ENCODE results near the gene CAPS.

The CAPS gene

DNA sequence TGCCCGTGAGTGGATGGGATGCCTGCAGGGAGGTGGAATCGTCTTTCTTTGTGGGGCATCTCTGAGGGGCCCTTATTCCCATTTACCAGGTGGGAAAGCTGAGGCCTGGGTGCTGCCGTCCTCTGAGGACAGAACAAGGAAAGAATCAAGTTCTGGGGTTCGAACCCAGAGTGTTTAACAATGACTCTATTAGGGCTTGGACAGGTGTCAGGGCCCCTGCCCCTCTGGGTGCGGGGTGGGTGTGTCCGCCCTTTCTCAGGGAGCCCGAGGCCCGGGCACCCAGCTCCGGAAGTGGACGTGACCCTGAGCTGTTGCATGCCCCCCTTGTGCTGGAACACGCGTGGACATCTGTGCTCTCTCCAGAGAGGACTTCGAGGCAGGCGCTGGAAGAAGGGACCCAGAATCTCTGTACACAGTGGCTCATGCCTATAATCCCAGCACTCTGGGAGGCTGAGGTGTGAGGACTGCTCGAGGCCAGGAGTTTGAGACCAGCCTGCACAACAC is 21.2 kb upstream of the CAPS start:
- DNase-seq = no peak

DNA sequence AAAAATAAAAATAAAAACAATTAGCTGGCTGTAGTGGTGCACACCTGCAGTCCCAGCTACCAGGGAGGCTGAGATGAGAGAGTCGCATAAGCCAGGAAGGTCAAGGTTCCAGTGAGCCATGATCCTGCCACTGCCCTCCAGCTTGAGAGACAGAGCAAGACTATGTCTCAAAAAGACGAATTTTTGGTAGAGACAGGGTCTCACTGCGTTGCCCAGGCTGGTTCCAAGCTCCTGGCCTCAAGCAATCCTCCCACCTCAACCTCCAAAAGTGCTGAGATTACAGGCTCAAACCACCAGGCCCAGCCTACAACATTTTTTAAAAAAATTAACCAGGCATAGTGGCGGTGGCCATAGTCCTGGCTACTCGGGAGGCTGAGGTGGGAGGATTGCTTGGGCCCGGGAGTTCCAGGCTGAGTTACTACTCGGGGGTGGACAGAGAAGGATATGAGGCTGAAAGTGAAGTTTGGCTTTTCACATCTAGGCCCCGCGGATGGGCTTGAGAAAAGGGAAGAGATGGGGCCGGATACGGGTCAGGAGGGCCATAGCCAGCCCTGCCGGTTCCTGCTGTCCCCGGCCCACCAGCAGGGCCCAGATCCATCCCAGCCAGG is 20.7 kb upstream of the CAPS start:
- DNase-seq = no peak

DNA sequence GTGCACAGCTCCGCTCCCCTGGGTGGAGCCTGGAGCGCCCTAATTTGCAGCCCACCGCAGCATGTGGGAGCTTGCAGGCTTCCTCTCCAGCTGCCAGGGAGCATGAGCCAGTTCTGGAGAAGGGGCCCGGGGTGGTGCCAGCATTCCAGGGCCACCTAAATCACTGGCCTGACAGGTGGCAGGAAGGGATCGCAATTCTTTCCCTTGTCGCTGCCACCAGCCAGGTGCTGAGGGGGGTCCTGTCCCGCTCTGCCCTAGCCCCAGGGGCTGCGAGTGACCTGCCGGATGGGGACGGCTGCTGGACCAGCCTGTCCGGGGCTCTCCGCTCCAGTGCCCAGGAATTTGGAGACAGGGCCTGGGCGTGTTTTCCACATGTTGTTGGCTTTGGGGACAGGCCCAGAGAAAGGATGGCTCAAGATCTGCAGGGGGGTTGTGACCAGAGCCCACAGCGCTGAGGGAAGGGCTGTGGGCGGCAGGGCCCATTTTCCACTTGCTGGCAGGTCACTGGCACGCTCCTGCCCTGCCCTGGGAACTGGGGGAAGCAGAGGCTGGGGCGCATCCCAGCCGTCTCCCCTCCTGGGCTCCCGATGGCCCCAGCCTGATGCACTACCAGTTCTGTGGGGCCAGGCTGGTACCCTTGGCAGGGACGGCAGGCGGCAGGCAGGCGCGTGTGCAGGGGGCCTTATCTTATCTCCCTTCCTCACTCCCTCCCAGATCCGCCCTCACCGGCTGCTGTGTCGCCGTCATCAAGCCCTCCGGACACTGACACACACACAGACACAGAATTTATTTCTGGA is 19.9 kb upstream of the CAPS start:
- no peak for DNase-seq

DNA sequence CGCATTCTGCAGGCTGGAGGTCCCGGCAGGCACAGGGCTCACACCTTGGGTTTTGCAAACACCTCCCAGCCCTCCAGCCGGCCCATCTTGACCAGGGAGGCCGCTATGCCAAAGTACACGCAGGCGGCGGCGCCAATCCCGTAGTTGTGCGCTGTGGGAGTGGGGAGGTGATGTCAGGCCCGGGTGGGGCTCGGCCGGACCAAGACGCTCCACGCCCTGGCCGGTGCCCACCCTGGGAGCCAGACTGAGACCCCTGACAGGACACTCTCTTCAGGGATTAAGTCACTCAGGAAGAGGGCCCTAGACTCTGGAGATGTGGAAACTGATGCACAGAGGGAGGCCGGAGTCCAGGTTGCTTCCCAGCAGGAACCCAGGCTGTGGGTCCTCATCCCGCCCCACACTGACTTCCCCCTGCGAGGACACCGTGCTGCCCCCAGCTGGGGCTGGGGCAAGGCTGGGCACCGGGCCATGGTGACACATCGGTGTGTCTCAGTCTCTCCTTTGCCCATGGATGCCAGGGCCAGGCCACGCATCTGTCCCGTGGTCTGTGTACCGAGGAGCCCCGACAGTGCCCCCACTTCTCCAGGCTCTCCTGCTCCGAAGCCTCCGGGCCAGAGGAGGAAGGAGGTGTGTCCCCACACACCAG is 19.2 kb upstream of the CAPS start:
- DNase-seq = no peak

DNA sequence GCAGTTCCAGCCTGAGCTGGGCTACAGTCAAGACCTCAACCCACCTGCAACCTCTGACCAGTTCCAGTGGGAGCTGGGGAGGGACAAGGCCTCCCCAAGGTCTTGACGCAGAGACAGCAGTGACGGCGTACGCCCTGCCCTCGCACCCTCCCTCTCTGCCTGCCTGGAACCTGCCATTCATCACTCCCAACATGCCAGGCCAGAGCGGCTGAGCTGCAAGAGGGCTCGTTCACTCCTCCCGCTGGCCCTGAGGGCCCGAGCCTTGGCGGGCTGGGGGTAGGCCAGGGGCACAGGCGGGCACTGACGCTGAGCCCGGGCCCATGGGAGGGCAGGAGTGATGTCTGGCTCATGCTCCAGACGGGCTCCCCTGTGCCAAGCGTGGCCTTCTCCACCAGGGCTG is 18.6 kb upstream of the CAPS start:
- no peak for DNase-seq

DNA sequence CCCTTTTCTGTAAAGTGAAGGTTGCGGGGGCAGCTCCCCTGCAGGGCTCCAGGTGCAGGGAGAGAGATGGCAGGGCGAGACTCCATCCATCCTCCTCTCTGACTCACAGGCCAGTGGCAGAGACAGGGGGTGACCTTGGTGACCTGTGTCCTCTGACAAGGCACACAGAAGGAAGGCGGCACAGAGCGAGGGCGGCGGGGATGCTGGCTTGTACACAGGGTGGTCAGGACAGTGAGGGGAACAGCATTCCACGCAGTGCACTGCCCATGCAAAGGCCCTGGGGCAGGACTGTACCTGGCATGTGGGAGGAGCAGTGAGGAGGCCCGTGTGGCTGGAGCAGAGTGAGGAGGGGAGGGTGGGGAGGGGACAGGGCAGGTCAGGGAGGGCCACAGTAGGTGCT is 18.2 kb upstream of the CAPS start:
- DNase-seq = no peak

DNA sequence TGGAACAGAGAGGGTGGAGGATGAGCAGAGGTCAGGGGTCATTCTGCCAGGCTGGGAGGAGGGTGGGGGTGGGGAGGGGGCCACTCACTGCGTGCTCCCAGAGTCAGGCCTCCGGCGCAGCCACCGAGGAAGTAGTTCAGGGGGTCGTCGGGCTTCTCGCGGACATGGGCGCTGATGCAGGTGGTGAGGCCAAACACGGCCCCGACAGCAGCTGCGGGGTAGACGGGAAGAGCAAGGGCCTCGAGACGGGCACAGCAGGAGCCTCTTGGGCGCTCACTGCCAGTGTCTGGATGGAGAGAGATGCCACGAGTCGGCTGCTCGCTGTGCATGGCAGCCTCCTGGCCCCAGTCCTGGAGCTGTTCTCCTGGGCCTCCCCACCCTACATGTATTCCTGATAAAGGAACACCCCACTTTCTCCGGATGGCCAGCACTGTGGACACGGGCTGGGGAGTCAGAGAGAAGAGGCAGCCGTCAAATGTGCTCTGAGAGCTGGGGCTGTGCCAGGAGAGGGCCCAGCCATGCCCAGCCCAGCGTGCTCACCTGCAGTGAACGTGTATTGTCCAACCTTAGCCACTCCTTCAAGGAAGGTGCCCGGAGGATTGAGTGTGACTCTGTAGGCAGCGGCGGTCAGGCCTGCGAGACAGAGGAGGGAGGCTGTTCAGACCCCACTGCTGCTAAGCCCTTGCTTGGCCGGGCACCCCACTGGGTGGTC is 17.5 kb upstream of the CAPS start:
- no peak for DNase-seq

DNA sequence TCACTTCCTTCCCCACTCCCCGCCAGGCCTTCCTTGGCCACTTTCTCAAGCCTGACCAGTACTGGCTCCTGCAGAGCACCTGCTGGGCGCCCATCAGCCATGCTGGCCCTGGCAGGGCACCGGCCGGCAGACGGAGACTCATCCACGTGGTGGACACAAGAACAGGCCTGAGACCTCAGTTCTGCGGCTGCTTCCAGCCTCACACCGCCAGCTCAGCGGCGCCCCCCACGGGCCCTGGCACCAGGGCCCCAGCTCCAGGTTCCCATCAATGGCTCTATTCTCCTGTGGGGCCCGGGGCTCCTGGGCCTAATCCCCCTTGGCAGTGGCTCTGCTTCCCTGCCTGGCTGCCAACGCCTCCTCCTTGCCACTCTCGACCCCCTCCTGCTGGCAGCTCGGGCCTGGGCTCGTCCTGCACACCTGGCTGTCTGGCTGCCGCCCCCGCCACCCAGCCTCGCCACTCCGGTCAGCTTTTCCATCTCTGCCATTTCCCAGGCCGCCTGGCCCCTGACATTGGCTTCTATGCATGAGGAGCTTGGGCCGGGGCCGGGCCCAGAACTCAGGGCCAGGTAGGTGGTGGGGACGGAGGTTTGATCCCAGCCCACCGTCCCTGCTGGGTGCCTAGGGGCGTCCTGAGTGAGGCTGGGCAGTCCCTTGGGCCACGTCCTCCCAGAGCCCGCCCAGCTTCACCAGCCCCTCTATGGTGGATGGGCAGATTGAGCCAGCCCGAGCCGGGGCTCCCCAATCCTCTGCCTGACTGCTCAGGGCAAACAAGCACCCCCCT is 16.7 kb upstream of the CAPS start:
- DNase-seq = no peak

DNA sequence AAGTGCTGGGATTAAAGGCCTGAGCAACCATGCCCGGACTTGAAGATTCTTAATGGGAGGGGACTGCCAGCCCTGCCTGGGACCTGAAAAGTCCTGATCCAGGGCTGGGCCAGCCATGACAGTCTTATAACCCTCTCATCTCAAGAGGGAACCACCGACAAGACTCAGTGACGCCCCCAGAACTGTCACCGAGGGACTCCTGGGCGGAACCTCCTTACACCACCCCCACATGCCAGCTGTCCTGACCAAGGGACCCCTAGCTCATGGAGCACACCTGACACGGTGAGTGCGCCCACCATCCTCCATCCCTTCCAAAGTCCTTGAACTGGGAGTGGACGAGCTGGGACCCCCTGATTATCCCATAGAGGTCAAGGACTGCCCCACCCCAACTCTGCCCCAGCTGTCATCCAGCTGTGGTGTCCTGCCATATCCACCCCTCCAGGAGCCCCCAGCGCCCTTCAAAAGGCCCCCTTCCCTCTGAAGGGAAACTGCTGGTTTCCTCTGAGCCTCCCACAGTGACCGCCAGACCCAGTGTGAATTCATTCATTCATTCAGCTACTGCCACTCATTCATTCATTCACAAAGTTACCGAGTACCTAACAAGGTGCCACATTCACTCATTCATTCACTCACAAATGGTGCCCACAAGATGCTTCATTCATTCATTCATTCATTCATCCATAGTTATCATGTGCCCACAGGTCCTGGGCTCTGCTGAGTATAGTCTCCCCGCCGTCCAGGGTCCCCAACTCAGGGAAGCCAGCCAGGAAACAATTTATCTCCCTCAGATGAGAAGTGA is 14.1 kb upstream of the CAPS start:
- DNase-seq = no peak

DNA sequence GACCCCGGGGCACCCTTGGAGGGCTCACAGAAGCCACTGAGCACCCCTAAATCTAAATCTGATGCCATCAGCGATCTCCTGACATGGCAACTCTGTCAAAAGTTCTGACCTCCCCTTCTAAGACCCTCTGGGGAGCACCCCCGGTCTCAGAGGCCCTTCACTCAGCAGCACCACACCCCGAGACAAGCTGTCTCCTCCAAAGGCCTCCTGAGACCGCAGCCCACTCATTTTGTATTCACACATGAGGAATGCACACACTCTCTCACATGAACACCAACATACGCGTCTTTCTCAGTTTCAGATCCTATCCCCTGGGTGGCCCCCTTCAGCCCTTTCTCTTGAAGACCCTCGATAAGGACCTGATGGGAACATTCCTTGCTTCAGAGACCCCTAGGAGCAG is 13.1 kb upstream of the CAPS start:
- no peak for DNase-seq

DNA sequence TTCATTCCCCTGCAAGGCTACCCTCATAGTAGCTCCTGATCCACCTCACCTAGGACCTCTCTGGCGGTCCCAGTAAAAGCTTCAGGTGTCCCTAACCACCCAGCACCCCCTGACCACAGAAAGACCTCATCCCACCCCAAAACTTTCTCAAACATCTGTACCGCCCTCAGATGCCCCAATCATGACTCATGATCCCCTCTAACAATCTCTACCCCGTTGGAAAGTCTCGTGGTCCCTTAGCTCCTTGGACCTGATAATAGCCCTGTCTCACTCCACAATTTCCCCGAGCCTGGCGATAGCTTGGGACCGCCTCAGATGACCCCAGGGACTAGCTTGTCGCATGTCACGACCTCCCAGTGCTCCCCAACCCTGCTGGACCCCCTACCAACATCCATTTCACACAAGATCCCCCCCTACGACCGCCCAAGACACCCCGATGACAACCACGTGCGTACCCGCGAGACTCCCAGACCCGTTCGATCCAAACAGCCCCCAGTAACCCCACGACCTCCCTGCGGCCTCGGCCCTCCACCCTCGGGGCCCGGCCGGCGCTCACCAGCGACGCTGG is 10.9 kb upstream of the CAPS start:
- DNase-seq = no peak

DNA sequence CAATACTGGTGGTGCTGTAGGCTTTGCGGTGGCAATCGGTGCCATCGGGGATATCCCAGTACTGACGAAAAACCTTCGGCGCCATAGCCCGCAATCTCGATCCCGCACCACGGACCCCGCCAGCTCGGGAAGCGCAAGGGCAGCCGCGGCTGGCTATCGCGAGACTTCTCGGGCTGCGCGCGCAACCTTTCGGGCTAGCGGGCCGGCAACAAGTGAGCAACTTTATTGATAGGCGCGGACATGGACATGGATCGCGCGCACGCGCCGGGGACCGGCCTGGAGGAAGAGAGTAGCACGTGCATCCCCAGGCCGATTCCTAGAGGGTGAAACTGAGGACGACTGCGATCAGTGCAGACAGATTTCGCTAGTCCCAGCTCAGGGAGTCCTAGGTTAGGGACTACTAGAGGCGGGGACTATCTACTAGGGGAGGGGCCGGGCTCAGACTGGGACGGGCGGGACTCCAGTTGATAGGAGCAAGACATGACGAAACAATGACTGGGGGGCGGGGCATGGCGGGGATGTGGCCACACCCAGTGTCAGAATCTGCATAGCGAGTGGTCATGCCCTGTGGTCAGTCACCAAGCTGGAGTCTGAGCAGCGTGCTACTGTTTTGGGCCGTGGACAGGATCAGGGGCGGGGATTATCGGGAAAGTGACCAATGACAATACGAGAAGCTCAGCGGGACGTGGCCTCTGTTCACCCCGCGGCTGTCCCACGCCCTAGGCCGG is 10.3 kb upstream of the CAPS start, which contains the start of gene NDUFA11:
Gene NDUFA11, minus strand, starts transcription at position 167 of the 728 bp plus-strand sequence. Its CDS starts 82 bp downstream, at position 85.
- DNase-seq = peak; percentile 96

DNA sequence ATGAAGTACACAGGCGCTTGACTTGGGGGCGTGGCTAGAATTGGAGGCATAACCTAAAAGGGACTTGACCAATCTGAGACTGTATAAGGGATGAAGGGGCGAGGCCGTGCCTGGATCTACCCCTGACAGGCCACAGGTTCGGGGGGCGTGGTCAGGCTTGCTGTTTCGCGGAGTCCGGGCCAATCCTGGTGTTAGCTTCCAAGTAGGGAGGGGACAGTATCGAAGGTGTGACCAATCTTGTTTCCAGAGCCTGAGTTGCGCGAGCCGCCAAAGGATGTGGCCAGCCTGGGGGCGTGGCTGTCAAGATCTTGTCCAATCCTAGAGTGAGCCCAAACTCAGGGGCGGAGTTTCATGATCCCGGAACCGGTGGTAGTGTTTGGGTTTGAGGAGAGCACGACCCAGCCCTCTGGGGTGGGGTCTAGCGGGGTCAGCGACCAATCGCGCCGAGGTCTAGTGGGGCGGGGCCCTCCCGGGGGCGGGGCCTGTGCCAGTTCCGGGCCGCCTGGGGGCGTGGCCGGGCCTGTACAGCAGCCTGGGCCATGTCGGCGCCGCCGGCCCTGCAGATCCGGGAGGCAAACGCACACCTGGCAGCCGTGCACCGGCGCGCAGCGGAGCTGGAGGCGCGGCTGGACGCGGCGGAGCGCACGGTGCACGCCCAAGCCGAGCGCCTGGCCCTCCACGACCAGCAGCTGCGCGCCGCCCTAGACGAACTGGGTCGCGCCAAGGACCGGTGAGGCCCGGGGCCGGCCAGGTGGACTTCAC is 9.5 kb upstream of the CAPS start, which contains the start of gene VMAC:
Gene VMAC, plus strand, starts transcription at position 521 of the 762 bp plus-strand sequence. Its CDS starts 19 bp downstream, at position 540.
- DNase-seq = peak; percentile 98

DNA sequence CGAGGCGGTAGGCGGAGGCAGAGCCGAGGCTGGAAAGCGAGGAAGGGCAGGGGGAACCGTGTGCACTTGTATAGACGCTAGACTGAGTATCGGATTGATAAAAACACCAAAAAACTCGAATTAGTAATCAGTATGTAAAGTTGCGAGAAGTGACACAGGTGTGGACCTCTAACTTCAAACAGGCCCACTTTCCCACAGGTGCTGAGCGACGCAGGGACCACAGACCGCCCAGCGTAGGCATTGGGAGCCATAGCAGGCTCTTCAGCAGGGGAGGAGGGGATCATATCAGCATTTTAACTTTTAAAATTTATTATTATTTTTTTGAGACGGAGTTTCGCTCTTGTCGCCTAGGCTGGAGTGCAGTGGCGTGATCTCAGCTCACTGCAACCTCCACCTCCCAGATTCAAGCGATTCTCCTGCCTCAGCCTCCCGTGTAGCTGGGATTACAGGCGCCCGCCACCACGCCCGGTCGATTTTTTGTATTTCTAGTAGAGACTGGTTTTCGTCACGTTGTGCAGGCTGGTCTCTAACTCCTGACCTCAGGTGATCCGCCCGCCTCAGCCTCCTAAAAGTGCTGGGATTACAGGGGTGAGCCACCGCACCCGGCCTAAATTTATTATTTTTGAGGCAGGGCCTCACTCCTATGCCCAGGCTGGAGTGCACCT is 8.8 kb upstream of the CAPS start:
- DNase-seq = no peak

DNA sequence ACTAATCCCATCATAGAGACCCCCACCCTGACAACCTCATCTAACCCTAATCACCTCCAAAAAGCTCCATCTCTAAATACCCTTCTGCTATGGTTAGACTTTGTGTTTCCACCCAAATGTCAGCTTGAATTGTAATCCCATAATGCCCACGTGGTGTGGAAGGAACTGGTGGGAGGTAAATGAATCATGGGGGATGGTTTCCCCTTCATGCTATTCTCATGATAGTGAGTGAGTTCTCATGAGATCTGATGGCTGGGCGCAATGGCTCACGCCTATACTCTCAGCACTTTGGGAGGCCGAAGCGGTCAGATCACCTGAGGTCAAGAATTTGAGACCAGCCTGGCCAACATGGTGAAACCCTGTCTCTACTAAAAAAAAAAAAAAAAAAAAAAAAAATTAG is 6.8 kb upstream of the CAPS start:
- no peak for DNase-seq

DNA sequence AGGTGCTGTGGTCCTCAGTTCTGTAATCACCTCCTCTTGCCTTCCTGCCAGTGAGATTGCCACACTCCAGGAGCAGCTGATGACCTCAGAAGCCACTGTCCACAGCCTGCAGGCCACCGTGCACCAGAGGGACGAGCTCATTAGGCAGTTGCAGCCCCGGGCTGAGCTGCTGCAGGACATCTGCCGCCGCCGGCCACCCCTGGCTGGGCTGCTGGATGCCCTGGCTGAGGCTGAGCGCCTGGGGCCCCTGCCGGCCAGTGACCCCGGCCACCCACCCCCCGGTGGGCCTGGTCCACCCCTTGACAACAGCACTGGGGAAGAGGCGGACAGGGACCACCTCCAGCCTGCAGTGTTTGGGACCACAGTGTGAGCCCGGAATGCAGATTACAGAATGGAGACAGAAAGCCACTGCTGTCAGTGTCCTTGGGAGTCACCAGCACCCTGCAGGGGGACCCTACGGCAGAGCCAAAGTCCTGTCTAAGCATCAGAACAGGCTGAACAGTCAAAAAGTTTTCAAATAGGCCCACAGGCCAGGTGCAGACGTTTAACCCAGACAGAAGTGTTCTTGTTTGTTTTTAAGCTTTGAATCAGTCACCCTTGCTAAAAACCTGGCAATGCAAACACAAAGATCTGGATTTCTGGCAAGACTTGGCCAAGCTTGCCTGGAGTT is 5.1 kb upstream of the CAPS start:
- DNase-seq = no peak

DNA sequence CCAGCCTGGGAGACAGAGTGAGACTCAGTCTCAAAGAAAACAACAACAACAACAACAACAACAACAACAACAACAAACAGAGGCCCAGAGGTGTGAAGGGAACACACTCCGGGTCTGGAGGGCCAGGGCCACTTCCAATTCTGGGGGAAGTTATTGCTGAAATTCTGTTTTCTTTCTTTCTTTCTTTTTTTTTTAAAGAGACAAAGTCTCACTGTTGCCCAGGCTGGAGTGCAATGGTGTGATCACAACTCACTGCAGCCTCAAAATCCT is 3.5 kb upstream of the CAPS start:
- DNase-seq = no peak

DNA sequence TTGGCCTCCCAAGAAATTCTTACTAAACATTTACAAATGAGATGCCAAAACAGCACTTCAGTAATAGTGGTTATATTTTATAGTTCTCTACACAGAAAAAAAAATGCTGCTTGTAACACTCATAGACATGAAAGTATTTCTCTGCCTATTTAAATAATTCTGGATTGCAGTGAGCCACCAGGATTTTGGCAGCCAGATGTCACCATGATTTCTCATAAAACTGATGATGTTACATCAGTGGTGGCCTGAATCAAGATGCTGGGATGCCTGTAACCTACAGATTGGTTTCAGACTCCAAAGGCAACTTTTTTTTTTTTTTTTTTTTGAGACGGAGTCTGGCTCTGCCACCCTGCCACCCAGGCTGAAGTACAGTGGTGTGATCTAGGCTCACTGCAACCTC is 2.7 kb upstream of the CAPS start:
- no peak for DNase-seq

DNA sequence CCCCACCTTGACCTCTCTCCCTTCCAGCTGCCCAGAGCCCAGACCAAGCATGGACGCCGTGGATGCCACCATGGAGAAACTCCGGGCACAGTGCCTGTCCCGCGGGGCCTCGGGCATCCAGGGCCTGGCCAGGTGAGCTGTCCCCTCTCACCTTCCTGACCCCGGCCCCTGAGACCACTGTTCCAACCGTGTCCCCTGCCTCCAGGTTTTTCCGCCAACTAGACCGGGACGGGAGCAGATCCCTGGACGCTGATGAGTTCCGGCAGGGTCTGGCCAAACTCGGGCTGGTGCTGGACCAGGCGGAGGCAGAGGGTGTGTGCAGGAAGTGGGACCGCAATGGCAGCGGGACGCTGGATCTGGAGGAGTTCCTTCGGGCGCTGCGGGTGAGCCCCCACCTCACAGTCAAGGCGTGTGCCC is 312 bp downstream of the CAPS start:
- DNase-seq = no peak

Data from NCI-H2227 treated with DMSO at 0.1 percent for 48 hours (cell line).